H1 (cell line): ENCODE data around the gene UGT3A1. TPM values are rescaled to one million over a fixed set of nuclear protein-coding genes. Genes with fewer than 3 reads are reported as not detected.

Experiments
- CBX5 ChIP-seq: fragments of 300-800, 300-1000 bp; sonication (generic); IDR thresholded peaks from 2 replicates; pipeline ENCODE4 v1.7.1; 2016; ENCODE audit warnings: antibody characterized with exemption, low read length, low read depth
- CREB1 ChIP-seq: IDR thresholded peaks from 2 replicates; pipeline ENCODE4 v1.6.1; 2012; ENCODE audit warnings: inconsistent platforms
- FOSL1 ChIP-seq: IDR thresholded peaks from 2 replicates; pipeline ENCODE4 v1.6.1; 2011; ENCODE audit warnings: mild to moderate bottlenecking, low read depth, low read length, moderate library complexity; ENCODE audit not compliant: insufficient read depth
- HDAC2 ChIP-seq, 2 experiments: fragments of 300-600 bp in 1 of 2; sonication (generic) in 1 of 2; IDR thresholded peaks; 2 replicates each; pipeline ENCODE4 v1.6.1; 2011 to 2012; ENCODE audit warnings: low read depth in 2 of 2, low read length in 2 of 2, mild to moderate bottlenecking in 2 of 2, moderate library complexity in 2 of 2, borderline replicate concordance in 1 of 2, inconsistent platforms in 1 of 2
- PHF8 ChIP-seq: fragments of 200-600 bp; sonication (generic); conservative IDR thresholded peaks from 2 replicates; pipeline ENCODE4 v1.7.1; 2012; ENCODE audit warnings: low read depth, mild to moderate bottlenecking, inconsistent platforms, low read length, moderate library complexity
- RFX5 ChIP-seq: IDR thresholded peaks from 2 replicates; pipeline ENCODE4 v1.6.1; 2011; ENCODE audit warnings: low read depth, low read length, improper control_type of control experiment, borderline replicate concordance
- RXRA ChIP-seq: IDR thresholded peaks from 2 replicates; pipeline ENCODE4 v1.6.1; 2011; ENCODE audit warnings: low read depth, mild to moderate bottlenecking, low read length, moderate library complexity; ENCODE audit not compliant: insufficient read depth
- polyA plus RNA-seq, 7 experiments: library from polyadenylated mRNA; depleted of rRNA in 3 of 7; stranded (reverse) in 5 of 7; unstranded in 2 of 7; fragments of >200 nt in 5 of 7; fragments of 200-250 nt in 2 of 7; gene quantifications; 1 replicate in 5 of 7; 2 replicates in 1 of 7; 4 replicates in 1 of 7; pipeline versions ENCODE4 v1.2.1 to v1.2.3, GENCODE V29; 2011 to 2013; ENCODE audit warnings: missing spikeins in 2 of 7, mixed read lengths in 2 of 7
- total RNA-seq: library from RNA; stranded (reverse); fragmentation: NEBNext Ultra II Directional; extraction: Animal tissue kit (Norgen Biotek cat#: 25700); gene quantifications from 2 replicates; pipeline ENCODE4 v1.2.1, GENCODE V29; 2021
- TF ChIP-seq, protein P1 (sequence below): IDR thresholded peaks from 2 replicates; pipeline ENCODE4 v1.6.1; 2011; ENCODE audit warnings: low read depth, mild to moderate bottlenecking, low read length; ENCODE audit not compliant: insufficient read depth

UGT3A1 gene
- total and polyA plus RNA-seq, 2 of the 8 experiments (the other 6 are each of a cell fraction or from before 2014, with no cell fraction given), result 2.4 to 3.4 TPM

GRCh38 chr5:35908814-35909213 lies 82.4 kb downstream of the UGT3A1 start (continued):
- TF ChIP-seq HDAC2 (IDR thresholded peaks at IDR 0.05; ENCODE audit: borderline replicate concordance in 1 of 2, low read depth in 2 of 2, low read length in 2 of 2) (no peak), FOSL1 (no peak), PHF8 (no peak), CBX5 (no peak), RFX5 (no peak), RXRA (no peak), CREB1 (no peak)
- TF ChIP-seq, protein P1, sequence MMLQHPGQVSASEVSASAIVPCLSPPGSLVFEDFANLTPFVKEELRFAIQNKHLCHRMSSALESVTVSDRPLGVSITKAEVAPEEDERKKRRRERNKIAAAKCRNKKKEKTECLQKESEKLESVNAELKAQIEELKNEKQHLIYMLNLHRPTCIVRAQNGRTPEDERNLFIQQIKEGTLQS, result no peak
